Colonic mucosa (tissue), 4 donors: ENCODE data around the gene MAPRE3. TPM values are rescaled to one million over a fixed set of nuclear protein-coding genes. Genes with fewer than 3 reads are reported as not detected.

ENCODE experiments used
- DNase-seq: peaks from one replicate; pipeline ENCODE4 v3.0.0-alpha.2; 2020
- H3K27ac ChIP-seq: fragments of 200-600 bp; one replicate; pipeline ENCODE4 v1.8.0; 2021
- H3K27me3 ChIP-seq: fragments of 200-600 bp; one replicate; pipeline ENCODE4 v1.8.0; 2021
- H3K36me3 ChIP-seq: fragments of 200-600 bp; one replicate; pipeline ENCODE4 v1.8.0; 2021
- H3K4me1 ChIP-seq: fragments of 200-600 bp; one replicate; pipeline ENCODE4 v1.8.0; 2021; ENCODE audit warnings: mild to moderate bottlenecking
- H3K4me3 ChIP-seq: fragments of 200-600 bp; one replicate; pipeline ENCODE4 v1.8.0; 2021
- H3K9ac ChIP-seq, 2 donors: one replicate each; pipeline ENCODE4 v1.7.0; 2013; ENCODE audit warnings: control low read depth in 2 of 2, low read depth in 2 of 2, low read length in 2 of 2
- H3K9me3 ChIP-seq: fragments of 200-600 bp; one replicate; pipeline ENCODE4 v1.8.0; 2021
- CTCF ChIP-seq: fragments of 200-600 bp; IDR thresholded peaks from one replicate; pipeline ENCODE4 v1.8.0; 2022; ENCODE audit warnings: antibody characterized with exemption, mild to moderate bottlenecking
- intact Hi-C: fragments of 100-400 bp; cut with DNase I; formaldehyde crosslinking; loops from one replicate; pipeline ENCODE4 v1.14.1; 2022
- total RNA-seq, 2 donors: library from RNA; stranded (reverse); fragmentation: NEBNext Ultra II Directional in 1 of 2; extraction: Animal tissue kit (Norgen Biotek cat#: 25700) in 1 of 2; gene quantifications; one replicate each; pipeline ENCODE4 v1.2.1, GENCODE V29; 2021
- donor health status: healthy.
- donor health status: DM: no; HTN: no; CAD: no.
- donor health status: DM: no; HTN: no; CAD: no.

The MAPRE3 gene
- total RNA-seq, 2 donors from 2014 or later = 21.6 to 22.0 TPM

- no peak overlapping the region for H3K4me3 ChIP-seq
- H3K9me3 ChIP-seq = no peaks in the 10 kb centered on the region
- intact Hi-C loops = no loop called here
Measured at GRCh38 chr2:26934985-26935384, 35.5 kb upstream of the MAPRE3 start.

GRCh38 chr2:26936855-26937254 lies 33.6 kb upstream of the MAPRE3 start:
- no peaks in the 10 kb centered on the region for H3K36me3 ChIP-seq
- no peaks in the 10 kb centered on the region for H3K4me1 ChIP-seq
- H3K9ac ChIP-seq = no peak overlapping the region
- H3K27me3 ChIP-seq = no peaks in the 10 kb centered on the region
- no peak for TF ChIP-seq CTCF
- H3K27ac ChIP-seq = no peak overlapping the region
- no peak for DNase-seq
- H3K4me3 ChIP-seq = no peak overlapping the region
- intact Hi-C loops = no loop called here
- no peaks in the 10 kb centered on the region for H3K9me3 ChIP-seq

More at GRCh38 chr2:26934985-26935384, 35.5 kb upstream of the MAPRE3 start:
- no peak for TF ChIP-seq CTCF
- Histone ChIP-seq H3K27ac (no peak overlapping the region), H3K36me3 (no peaks in the 10 kb centered on the region), H3K4me1 (no peaks in the 10 kb centered on the region), H3K9ac (no peak overlapping the region), H3K27me3 (no peaks in the 10 kb centered on the region)
- no peak for DNase-seq

- Histone ChIP-seq H3K9ac (no peak overlapping the region), H3K4me3 (no peak overlapping the region), H3K4me1 (no peaks in the 10 kb centered on the region), H3K36me3 (no peaks in the 10 kb centered on the region), H3K9me3 (no peaks in the 10 kb centered on the region), H3K27ac (no peak overlapping the region), H3K27me3 (peaks cover 7% of the 10 kb centered on the region)
- TF ChIP-seq CTCF = no peak
- intact Hi-C loops = no loop called here
- DNase-seq = no peak
Measured at GRCh38 chr2:26938399-26939118, 31.9 kb upstream of the MAPRE3 start.

- DNase-seq = no peak
- no peak overlapping the region for H3K27ac ChIP-seq
- no peak for TF ChIP-seq CTCF
- intact Hi-C loops = no loop called here
- no peaks in the 10 kb centered on the region for H3K36me3 ChIP-seq
- no peak overlapping the region for H3K4me3 ChIP-seq
- no peaks in the 10 kb centered on the region for H3K4me1 ChIP-seq
- H3K27me3 ChIP-seq = peaks cover 7% of the 10 kb centered on the region
- H3K9me3 ChIP-seq = no peaks in the 10 kb centered on the region
- no peak overlapping the region for H3K9ac ChIP-seq
Measured at GRCh38 chr2:26940001-26940400, 30.4 kb upstream of the MAPRE3 start.

GRCh38 chr2:26941486-26941885 lies 29.0 kb upstream of the MAPRE3 start:
- intact Hi-C loops = no loop called here
- Histone ChIP-seq H3K27me3 (peaks cover 7% of the 10 kb centered on the region), H3K9ac (no peak overlapping the region), H3K36me3 (no peaks in the 10 kb centered on the region), H3K27ac (no peak overlapping the region), H3K4me3 (no peak overlapping the region), H3K9me3 (no peaks in the 10 kb centered on the region), H3K4me1 (no peaks in the 10 kb centered on the region)
- no peak for TF ChIP-seq CTCF
- no peak for DNase-seq
